Kidney epithelial cell (primary cell): Measurements from ENCODE around the gene CDH13. TPM values are rescaled to one million over a fixed set of nuclear protein-coding genes. Genes with fewer than 3 reads are reported as not detected.

Source experiments
- DNase-seq: peaks from one replicate; pipeline ENCODE4 v3.0.0-alpha.2; 2010; ENCODE audit warnings: low read depth
- H3K27me3 ChIP-seq: 2 replicates; pipeline ENCODE4 v1.6.0; 2011; ENCODE audit warnings: low read length; ENCODE audit not compliant: control insufficient read depth, insufficient read depth
- H3K36me3 ChIP-seq: 2 replicates; pipeline ENCODE4 v1.5.1; 2011; ENCODE audit warnings: low read length; ENCODE audit not compliant: control insufficient read depth, insufficient read depth
- H3K4me3 ChIP-seq: 2 replicates; pipeline ENCODE4 v1.5.1; 2011; ENCODE audit warnings: low read depth, mild to moderate bottlenecking, control low read depth, low read length
- total RNA-seq: library from RNA; depleted of rRNA; stranded (reverse); fragments of >200 nt; gene quantifications from 2 replicates; pipeline ENCODE4 v1.2.3, GENCODE V29; 2015
- TF ChIP-seq, protein P1 (sequence below): IDR thresholded peaks from 2 replicates; pipeline ENCODE4 v1.5.1; 2011; ENCODE audit warnings: mild to moderate bottlenecking, moderate library complexity, low read length, control low read depth, inconsistent platforms; ENCODE audit not compliant: insufficient read depth, poor library complexity, severe bottlenecking

CDH13 gene
- total RNA-seq, 1 donor from 2014 or later = 32.8 TPM

DNA sequence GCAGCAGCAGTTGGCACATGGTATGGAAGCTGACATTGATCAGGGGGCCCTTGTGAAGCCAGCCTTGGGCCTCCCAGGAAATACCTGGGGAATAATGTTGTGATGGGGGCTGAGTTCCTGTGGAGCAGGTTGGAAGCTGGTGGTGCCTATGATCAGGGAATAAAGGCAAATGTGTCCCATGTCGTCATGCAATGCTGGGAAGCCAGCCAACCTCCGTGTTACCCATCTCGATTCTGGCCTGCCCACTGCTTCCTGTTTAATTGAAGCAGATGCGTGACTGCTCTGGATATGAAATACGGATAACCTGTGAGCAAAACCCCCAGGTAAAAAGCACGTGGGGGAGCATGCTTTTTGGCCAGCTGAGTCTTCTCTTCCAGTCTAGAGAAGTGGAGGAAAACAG lies 600.6 kb downstream of the CDH13 start:
- TF ChIP-seq, protein P1, sequence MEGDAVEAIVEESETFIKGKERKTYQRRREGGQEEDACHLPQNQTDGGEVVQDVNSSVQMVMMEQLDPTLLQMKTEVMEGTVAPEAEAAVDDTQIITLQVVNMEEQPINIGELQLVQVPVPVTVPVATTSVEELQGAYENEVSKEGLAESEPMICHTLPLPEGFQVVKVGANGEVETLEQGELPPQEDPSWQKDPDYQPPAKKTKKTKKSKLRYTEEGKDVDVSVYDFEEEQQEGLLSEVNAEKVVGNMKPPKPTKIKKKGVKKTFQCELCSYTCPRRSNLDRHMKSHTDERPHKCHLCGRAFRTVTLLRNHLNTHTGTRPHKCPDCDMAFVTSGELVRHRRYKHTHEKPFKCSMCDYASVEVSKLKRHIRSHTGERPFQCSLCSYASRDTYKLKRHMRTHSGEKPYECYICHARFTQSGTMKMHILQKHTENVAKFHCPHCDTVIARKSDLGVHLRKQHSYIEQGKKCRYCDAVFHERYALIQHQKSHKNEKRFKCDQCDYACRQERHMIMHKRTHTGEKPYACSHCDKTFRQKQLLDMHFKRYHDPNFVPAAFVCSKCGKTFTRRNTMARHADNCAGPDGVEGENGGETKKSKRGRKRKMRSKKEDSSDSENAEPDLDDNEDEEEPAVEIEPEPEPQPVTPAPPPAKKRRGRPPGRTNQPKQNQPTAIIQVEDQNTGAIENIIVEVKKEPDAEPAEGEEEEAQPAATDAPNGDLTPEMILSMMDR = no peak
- H3K27me3 ChIP-seq = no peaks in the 10 kb centered on the region
- DNase-seq = no peak
- H3K36me3 ChIP-seq = no peaks in the 10 kb centered on the region
- no peak overlapping the region for H3K4me3 ChIP-seq

DNA sequence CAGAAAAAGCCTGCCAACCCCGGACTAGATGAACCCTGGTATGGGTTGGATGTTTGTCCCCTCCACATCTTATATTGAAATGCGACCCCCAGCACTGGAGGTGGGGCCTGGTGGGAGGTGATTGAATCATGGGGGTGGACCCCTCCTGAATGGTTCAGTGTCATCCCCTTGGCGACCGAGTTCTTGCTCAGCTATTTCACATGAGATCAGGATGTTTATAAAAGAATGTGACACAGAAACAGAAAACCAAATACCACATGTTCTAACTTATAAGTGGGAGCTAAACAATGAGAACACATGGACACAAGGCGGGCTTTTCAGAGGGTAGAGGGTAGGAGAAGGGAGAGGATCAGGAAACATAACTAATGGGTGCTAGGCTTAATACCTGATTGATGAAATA lies 605.0 kb downstream of the CDH13 start:
- TF ChIP-seq, protein P1 = no peak

DNA sequence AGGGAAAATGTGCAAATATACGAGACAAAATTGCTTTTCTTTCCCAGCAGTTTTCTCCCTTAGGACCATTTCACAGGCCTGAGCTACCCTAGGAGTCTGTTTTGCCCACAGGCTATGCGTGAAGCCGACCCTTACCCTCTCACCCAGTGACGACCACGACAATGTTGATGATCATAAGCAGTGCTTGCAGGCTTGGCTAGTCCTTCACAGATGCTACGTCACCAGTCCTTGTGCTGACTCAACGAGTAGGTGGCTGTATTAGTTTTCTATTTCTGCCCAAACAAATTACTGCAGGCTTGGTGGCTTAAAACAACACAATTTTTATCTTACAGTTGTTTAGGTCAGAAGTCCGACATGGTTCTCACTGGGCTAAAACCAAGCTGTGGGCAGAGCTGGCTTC lies 606.4 kb downstream of the CDH13 start:
- no peak for DNase-seq
- Histone ChIP-seq H3K36me3 (no peaks in the 10 kb centered on the region), H3K27me3 (no peaks in the 10 kb centered on the region), H3K4me3 (no peak overlapping the region)
- TF ChIP-seq, protein P1 = no peak

More for the DNA sequence above, 605.0 kb downstream of the CDH13 start:
- no peaks in the 10 kb centered on the region for H3K27me3 ChIP-seq
- H3K36me3 ChIP-seq = no peaks in the 10 kb centered on the region
- no peak overlapping the region for H3K4me3 ChIP-seq
- DNase-seq = no peak

DNA sequence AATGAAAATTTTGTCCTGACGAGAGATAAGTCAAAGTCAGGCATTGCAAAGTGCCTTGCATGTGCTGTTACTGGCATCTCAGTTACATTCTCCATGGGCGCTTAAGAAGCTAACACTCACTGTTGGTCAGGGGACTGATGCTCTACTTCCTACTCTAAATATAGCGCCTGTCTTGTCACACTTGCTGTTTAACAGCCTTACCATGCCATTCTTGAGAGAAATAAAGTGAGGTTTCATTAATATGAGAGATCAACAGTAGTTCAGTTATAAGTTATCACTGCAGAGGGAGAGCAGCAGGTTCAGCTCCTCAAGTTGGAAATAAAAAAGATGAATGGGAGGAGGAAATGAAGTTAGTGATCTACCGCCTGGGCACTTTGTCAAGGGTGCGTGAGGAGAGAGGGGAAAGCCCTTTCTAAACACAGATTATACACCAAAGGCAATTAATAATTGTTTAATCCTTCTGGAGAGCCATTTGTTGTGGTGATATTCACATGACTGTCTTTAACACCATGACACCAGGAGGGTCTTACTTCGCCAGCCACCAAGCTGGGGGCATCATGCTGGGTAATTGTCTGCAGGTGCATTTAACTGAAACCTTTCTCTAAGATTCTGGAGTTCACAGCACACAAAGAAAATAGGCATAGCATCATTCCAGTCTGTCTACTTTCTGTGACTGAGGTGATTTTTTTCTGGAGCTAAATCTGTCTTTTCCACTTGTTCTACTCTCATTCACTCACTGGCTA lies 612.4 kb downstream of the CDH13 start:
- DNase-seq = no peak
- H3K4me3 ChIP-seq = no peak overlapping the region
- H3K36me3 ChIP-seq = no peaks in the 10 kb centered on the region
- no peaks in the 10 kb centered on the region for H3K27me3 ChIP-seq
- TF ChIP-seq, protein P1 = no peak

DNA sequence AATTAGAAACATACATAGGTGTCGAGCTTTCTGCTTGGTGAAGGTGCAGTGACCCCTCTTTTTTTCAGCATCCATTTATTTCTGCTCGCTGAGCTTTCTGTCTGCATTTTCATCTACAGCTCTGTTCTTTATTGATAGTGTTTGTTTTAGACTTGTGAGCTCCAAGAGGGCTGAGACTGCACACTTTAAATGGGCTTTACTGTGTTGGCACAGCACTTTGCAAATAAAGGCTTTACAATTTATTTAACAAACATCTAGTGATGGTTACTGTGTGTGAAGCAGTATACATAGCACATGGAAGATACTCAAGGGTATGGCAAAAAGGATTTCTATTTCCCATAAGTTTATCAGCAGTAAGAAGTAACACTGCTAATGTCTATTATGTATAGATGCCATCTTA lies 617.3 kb downstream of the CDH13 start:
- TF ChIP-seq, protein P1 = no peak
- DNase-seq = no peak
- Histone ChIP-seq H3K4me3 (no peak overlapping the region), H3K27me3 (no peaks in the 10 kb centered on the region), H3K36me3 (no peaks in the 10 kb centered on the region)

DNA sequence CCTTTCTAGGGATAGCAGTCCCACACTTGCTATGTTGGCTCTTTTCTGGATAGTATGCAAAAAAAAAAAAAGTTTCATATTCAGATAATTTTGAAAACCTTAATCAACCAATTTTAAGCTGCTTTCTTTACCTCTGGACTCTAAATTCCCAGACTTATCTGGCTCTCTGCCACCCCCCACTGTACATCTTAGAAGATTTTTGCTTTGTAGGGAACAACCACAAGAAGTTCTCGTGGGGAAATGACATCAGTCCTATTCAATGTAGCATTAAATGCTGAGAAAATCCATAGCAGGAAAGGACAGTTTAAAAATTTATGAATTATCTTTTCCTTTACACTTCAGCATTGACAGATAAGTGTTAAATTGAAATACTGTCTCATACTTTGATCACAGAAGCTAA lies 618.3 kb downstream of the CDH13 start:
- DNase-seq = no peak
- TF ChIP-seq, protein P1 = no peak
- H3K36me3 ChIP-seq = no peaks in the 10 kb centered on the region

More for the DNA sequence above, 618.3 kb downstream of the CDH13 start:
- Histone ChIP-seq H3K27me3 (no peaks in the 10 kb centered on the region), H3K4me3 (no peak overlapping the region)
